ENCODE measurements around the gene CISD1. TPM values are rescaled to one million over a fixed set of nuclear protein-coding genes. Genes with fewer than 3 reads are reported as not detected.

CISD1 gene
- total and polyA plus RNA-seq, 9 donors: 18.8 to 32.9 (median 21.1) TPM

DNA sequence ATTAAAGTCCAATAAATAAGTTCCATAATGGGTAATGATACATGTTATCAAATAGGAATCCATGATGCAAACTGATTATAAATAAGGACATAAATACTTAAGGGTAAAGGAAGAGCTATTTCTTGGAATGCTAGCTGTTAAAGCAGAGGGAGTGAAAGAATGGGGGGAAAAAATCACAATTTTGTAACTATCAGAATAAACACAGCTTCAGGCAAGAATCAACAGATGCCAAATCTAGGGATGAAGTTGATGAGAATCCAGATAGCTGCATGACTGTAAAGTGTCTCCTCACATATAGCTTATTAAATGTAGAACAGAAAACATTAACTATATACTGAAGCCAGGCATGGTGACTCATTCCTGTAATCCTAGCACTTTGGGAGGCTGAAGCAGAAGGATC, 6.2 kb upstream of the CISD1 start:
- Histone ChIP-seq H3K27ac (ENCODE audit: low read length) (no peak overlapping the region), H3K9me3 (replicated peaks; ENCODE audit: control insufficient read depth, low read depth, low read length) (no peaks in the 10 kb centered on the region), H3K27me3 (ENCODE audit: control insufficient read depth, insufficient read depth, low read length) (no peaks in the 10 kb centered on the region), H3K36me3 (ENCODE audit: control insufficient read depth, insufficient read depth, low read length) (no peaks in the 10 kb centered on the region), H3K4me1 (ENCODE audit: control insufficient read depth, insufficient read depth, low read length) (no peaks in the 10 kb centered on the region), H3K4me3 (ENCODE audit: low read length) (no peak overlapping the region)
- no peak for DNase-seq

DNA sequence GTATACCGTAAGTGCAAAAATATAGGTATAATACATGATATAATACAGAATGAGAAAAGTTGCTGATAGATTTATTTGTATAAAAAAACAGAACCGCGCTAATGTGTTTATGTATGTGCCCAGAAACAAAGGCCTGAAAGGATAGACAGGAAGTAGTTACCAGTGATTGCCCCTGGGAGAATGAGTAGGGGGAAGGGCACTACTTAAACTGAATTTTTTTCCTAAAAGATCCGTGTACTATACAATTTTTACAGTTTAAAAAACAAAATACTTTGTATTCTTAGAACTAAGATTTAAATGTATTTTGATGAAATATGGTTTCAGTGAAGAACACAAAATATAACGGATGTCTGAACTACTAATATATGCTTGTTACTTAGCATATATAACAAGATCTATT, 4.2 kb upstream of the CISD1 start:
- Histone ChIP-seq H3K9me3 (replicated peaks; ENCODE audit: control insufficient read depth, low read depth, low read length) (no peaks in the 10 kb centered on the region), H3K4me3 (ENCODE audit: low read length) (no peak overlapping the region), H3K27me3 (ENCODE audit: control insufficient read depth, insufficient read depth, low read length) (no peaks in the 10 kb centered on the region), H3K36me3 (ENCODE audit: control insufficient read depth, insufficient read depth, low read length) (no peaks in the 10 kb centered on the region), H3K4me1 (ENCODE audit: control insufficient read depth, insufficient read depth, low read length) (peaks cover 2% of the 10 kb centered on the region), H3K27ac (ENCODE audit: low read length) (no peak overlapping the region)
- peak; percentile 34 for DNase-seq
- no CpG with 5 or more reads among the region's 5 CpGs for WGBS (ENCODE audit: insufficient coverage)

DNA sequence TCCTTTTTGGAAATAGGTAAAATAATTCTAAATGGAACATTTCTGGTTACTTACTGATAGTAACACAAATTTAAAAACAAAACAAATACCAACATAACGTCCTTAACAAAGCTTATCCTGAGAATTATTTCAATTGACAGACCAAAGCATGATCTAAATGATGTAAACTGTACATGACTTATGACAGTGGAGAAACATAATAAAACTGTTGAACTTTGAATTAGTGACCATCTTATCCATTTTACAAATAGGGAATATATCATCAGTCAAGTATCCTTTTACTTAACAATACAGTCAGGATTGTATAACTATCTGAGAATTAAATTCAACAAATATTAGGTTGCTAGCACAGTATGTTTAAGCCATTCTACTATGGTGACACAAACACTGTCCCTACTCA, 3.7 kb upstream of the CISD1 start:
- no peak for DNase-seq
- Histone ChIP-seq H3K4me1 (ENCODE audit: control insufficient read depth, insufficient read depth, low read length) (peaks cover 2% of the 10 kb centered on the region), H3K27me3 (ENCODE audit: control insufficient read depth, insufficient read depth, low read length) (no peaks in the 10 kb centered on the region), H3K9me3 (replicated peaks; ENCODE audit: control insufficient read depth, low read depth, low read length) (no peaks in the 10 kb centered on the region), H3K27ac (ENCODE audit: low read length) (no peak overlapping the region), H3K36me3 (ENCODE audit: control insufficient read depth, insufficient read depth, low read length) (no peaks in the 10 kb centered on the region), H3K4me3 (ENCODE audit: low read length) (no peak overlapping the region)
- no CpG with 5 or more reads among the region's 1 CpG for WGBS (ENCODE audit: insufficient coverage)

DNA sequence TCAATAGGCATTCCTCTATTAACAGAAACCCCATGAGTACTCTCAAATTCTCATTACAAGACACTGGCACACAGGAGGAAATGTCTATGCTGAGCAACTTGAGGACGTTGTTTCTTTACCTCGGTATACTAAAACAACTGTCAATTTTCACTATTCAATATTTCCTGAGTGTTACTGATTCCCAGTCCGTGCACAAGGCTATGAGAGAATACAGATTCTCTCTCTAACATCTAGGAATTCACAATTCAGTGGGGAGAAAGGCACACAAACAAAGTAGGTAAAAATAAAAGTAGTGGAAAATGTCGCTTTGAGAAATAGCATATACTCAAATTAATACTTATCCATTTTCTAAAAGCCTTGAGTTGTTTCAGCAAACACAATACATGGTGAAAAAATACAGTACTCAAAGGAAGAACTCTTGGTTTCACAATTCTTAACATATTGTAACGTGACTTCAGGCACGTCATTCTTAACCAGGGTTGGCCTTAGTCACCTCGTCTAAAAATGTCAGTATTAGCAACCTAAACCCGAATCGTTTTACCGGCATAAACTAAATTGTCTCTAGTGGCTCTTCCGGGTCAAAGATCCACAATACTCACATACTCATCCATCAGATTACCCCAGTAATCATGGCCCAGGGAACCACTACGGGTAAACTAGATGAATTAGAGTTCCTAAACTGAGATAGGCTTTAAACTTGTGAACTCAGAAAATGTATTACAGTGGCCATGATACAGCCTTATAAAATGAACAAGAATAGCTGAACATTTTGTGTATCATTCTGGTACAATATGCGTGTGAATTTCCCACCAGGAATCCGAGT, 2.7 kb upstream of the CISD1 start:
- peak overlapping the region; percentile 86 for H3K4me3 ChIP-seq (ENCODE audit: low read length)
- peak; percentile 61 for DNase-seq
- 0% methylated on average over 1 of the region's 14 CpGs for WGBS (ENCODE audit: insufficient coverage)
- peak overlapping the region; percentile 94 for H3K27ac ChIP-seq (ENCODE audit: low read length)
- H3K27me3 ChIP-seq (ENCODE audit: control insufficient read depth, insufficient read depth, low read length): no peaks in the 10 kb centered on the region
- H3K4me1 ChIP-seq (ENCODE audit: control insufficient read depth, insufficient read depth, low read length): peaks cover 2% of the 10 kb centered on the region
- H3K36me3 ChIP-seq (ENCODE audit: control insufficient read depth, insufficient read depth, low read length): no peaks in the 10 kb centered on the region
- no peaks in the 10 kb centered on the region for H3K9me3 ChIP-seq (replicated peaks; ENCODE audit: control insufficient read depth, low read depth, low read length)

DNA sequence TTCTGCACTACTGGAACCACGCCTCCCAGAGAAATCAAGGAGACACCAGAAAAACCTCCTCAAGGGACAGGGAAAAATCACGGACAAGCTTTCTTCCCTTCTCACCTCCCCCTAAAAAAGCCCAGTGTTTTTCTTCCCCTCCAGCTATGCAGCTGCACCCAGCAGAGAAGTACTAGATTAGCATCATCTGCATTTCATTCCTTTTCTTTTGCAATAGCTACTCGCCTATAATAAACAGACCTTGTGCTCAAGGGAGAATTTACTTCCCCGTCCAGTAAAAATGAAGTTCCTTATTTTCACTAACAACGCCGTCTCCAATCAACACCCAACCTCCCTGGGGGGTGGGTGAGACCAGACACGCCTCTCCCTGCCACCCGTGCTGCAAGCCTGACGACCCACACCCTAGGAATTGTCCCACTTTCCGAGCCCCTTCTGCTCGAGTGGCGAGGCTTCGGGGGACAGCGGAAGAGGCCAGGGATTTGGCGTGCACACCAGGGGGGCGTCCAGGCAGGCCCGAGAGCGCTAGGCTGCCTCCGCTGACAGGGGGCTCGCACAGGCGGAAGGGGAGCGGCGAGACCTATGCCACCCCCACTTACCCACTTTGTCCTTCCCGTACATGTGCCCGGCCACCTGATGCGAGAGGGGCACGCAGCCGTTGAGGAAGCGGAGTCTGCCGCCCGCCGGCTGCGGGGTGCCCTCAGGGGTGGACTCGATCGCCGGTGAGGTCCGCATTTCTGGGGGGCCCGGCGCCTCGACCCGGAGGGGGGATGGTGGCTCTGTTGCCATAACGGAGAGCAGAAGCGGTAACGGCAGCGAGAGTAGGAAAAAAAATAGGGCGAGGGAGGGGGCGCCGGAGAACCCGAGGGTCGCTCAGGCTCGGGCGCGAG, 1.9 kb upstream of the CISD1 start:
- no peaks in the 10 kb centered on the region for H3K36me3 ChIP-seq (ENCODE audit: control insufficient read depth, insufficient read depth, low read length)
- H3K4me1 ChIP-seq (ENCODE audit: control insufficient read depth, insufficient read depth, low read length): peaks cover 2% of the 10 kb centered on the region
- WGBS (ENCODE audit: insufficient coverage): under 1% methylated on average over 43 of the region's 53 CpGs
- H3K9me3 ChIP-seq (replicated peaks; ENCODE audit: control insufficient read depth, low read depth, low read length): no peaks in the 10 kb centered on the region
- peak overlapping the region; percentile 86 for H3K4me3 ChIP-seq (ENCODE audit: low read length)
- H3K27ac ChIP-seq (ENCODE audit: low read length): peak overlapping the region; percentile 94
- no peaks in the 10 kb centered on the region for H3K27me3 ChIP-seq (ENCODE audit: control insufficient read depth, insufficient read depth, low read length)
- DNase-seq: peak; percentile 87

DNA sequence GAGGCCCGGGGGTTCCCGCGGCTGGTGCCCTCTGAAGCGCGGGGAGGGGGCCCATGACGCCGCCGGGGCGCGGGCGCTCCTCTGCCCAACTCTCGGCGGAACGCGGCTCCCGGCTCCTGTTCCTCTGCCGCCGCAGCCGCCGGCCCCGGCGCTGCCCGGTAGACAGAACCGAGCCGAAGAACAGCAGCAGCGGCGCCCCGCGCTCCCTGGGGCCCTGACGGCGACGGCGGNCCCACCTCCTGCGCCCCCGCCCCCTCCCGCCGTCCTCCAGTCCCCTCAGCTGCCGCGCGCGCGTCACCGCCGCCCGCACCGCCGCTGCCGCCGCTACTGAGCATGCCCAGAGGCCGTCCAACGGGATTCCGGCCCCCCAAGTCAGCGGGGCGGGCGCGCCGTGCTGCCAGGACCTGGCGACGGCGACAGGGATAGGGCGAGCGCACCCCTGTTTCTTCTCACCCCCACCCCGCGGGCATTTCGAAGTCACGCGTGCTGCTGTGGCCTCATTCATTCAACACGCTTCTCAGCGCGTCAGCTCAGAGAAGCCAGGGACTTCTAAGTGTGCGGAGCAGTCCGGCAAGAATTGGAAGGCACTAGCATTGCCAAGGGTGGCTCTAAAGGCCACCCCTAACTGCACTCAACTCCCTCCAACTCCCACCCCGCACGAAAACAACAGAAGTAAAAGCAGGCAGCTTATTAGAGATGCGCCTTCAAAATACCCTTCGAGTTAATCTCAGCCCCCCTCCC, 1.1 kb upstream of the CISD1 start, which contains the start of gene IPMK:
IPMK (minus strand) TSS at position 182 of the 741 bp plus-strand sequence. CDS start 283 bp downstream, outside the sequence.
- peaks cover 2% of the 10 kb centered on the region for H3K4me1 ChIP-seq (ENCODE audit: control insufficient read depth, insufficient read depth, low read length)
- peak within 1 kb of the TSS; percentile 95 for H3K27ac ChIP-seq (ENCODE audit: low read length)
- peak within 1 kb of the TSS; percentile 86 for H3K4me3 ChIP-seq (ENCODE audit: low read length)
- no peaks in the 10 kb centered on the region for H3K9me3 ChIP-seq (replicated peaks; ENCODE audit: control insufficient read depth, low read depth, low read length)
- no peaks in the 10 kb centered on the region for H3K27me3 ChIP-seq (ENCODE audit: control insufficient read depth, insufficient read depth, low read length)
- H3K36me3 ChIP-seq (ENCODE audit: control insufficient read depth, insufficient read depth, low read length): no peaks in the 10 kb centered on the region
- DNase-seq: peak; percentile 96
- WGBS (ENCODE audit: insufficient coverage): under 1% methylated on average over 61 of the region's 76 CpGs

DNA sequence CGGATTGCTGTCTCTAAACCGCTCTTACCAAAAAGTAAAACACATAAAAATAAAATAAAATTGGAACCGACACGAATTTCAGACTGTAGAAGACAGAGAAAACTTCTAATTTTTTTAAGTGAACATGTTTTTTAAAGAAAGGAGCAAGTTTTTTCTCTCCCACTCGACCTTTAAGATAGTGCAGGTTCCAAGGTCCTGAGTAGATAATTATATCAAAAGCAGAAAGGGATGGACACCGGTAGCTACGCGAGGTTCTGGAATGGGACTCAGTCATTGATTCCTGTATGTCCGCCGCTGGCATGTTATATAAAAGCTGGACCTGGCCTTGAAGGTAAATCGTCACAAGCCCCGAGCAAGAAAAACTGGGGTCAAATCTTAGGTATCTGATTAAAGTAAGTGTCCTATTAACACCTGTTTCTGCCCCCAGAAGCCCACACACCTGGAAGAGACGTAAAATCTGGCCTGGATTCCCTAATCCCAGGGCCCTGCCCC, 462 bp upstream of the CISD1 start:
- H3K27me3 ChIP-seq (ENCODE audit: control insufficient read depth, insufficient read depth, low read length): no peaks in the 10 kb centered on the region
- no peaks in the 10 kb centered on the region for H3K36me3 ChIP-seq (ENCODE audit: control insufficient read depth, insufficient read depth, low read length)
- no peaks in the 10 kb centered on the region for H3K9me3 ChIP-seq (replicated peaks; ENCODE audit: control insufficient read depth, low read depth, low read length)
- 0% methylated on average over 6 of the region's 13 CpGs for WGBS (ENCODE audit: insufficient coverage)
- H3K27ac ChIP-seq (ENCODE audit: low read length): peak overlapping the region; percentile 95
- H3K4me1 ChIP-seq (ENCODE audit: control insufficient read depth, insufficient read depth, low read length): peaks cover 2% of the 10 kb centered on the region
- DNase-seq: no peak
- peak overlapping the region; percentile 81 for H3K4me3 ChIP-seq (ENCODE audit: low read length)

DNA sequence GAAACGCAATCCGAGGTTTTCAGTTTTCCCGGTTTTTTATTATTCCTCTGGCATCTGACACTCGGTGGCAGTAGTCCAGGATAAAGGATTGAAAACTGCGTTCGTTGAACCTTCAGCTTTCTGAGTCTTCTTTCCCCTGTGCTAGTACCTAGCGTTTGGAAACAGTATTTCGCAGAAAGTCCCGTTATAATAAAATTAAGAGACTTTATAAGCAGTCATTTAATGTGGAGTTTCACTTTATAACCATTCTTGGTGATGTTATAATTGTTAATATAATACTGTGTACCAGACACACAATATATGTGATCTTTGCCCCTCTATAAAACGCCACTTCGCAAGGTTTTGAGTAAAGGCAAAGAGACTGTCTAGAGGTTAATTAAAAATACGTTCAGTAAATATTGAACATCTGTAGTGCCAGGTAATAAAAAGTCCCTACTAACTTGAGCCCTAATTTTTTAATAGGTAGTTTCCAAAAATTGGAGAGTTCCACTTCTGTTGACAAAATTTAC, 874 bp downstream of the CISD1 start:
- WGBS (ENCODE audit: insufficient coverage): 0% methylated on average over 6 of the region's 12 CpGs
- Histone ChIP-seq H3K9me3 (replicated peaks; ENCODE audit: control insufficient read depth, low read depth, low read length) (no peaks in the 10 kb centered on the region), H3K27me3 (ENCODE audit: control insufficient read depth, insufficient read depth, low read length) (no peaks in the 10 kb centered on the region), H3K4me3 (ENCODE audit: low read length) (peak overlapping the region; percentile 81), H3K4me1 (ENCODE audit: control insufficient read depth, insufficient read depth, low read length) (peaks cover 2% of the 10 kb centered on the region), H3K36me3 (ENCODE audit: control insufficient read depth, insufficient read depth, low read length) (no peaks in the 10 kb centered on the region), H3K27ac (ENCODE audit: low read length) (peak overlapping the region; percentile 90)
- DNase-seq: no peak

DNA sequence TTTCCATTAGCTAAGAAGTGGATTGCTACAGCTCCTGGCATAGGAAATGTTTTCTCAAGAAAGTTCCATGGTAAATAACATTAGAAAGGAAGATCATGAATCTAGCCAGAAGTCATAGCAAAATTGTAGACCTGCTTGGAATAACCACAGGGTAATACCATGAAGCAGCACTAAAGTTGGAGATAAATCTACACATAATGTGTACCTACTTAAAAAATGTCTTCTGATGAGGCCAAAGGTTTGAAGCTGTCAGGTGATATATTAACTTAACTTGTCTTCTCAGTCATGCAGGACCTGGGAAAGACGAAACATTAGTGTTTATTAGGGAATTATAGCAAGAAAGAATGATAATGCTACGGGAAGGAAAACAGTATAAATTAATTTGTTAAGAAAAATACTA, 6.3 kb downstream of the CISD1 start:
- Histone ChIP-seq H3K27me3 (ENCODE audit: control insufficient read depth, insufficient read depth, low read length) (no peaks in the 10 kb centered on the region), H3K27ac (ENCODE audit: low read length) (no peak overlapping the region), H3K36me3 (ENCODE audit: control insufficient read depth, insufficient read depth, low read length) (peaks cover 9% of the 10 kb centered on the region), H3K9me3 (replicated peaks; ENCODE audit: control insufficient read depth, low read depth, low read length) (no peaks in the 10 kb centered on the region), H3K4me1 (ENCODE audit: control insufficient read depth, insufficient read depth, low read length) (no peaks in the 10 kb centered on the region), H3K4me3 (ENCODE audit: low read length) (no peak overlapping the region)
- WGBS (ENCODE audit: insufficient coverage): no CpG with 5 or more reads among the region's 2 CpGs
- no peak for DNase-seq
